Natural killer cell (primary cell): Measurements from ENCODE around the gene RERGL. TPM values are rescaled to one million over a fixed set of nuclear protein-coding genes. Genes with fewer than 3 reads are reported as not detected.

Experiments used
- ATAC-seq, 3 donors: fragments of 150-1000 bp in 2 of 3; fragments of 200-7000 bp in 1 of 3; cut with Tn5 transposase; 1 replicate in 1 of 3; 2 replicates in 2 of 3; pipeline ENCODE4 v1.10.0; 2021; ENCODE audit warnings: mild to moderate bottlenecking in 2 of 3, moderate library complexity in 2 of 3
- DNase-seq, 2 donors: peaks; one replicate each; pipeline versions ENCODE4 v3.0.0 to v3.0.0-alpha.2; 2013 to 2021; ENCODE audit warnings: mixed read lengths in 1 of 2
- H3K27ac ChIP-seq: one replicate; pipeline ENCODE4 v1.5.1; 2013; ENCODE audit warnings: mild to moderate bottlenecking, low read length
- H3K27me3 ChIP-seq: one replicate; pipeline ENCODE4 v1.6.1; 2013; ENCODE audit warnings: low read length; ENCODE audit not compliant: control insufficient read depth, insufficient read depth
- H3K36me3 ChIP-seq: one replicate; pipeline ENCODE4 v1.6.1; 2013; ENCODE audit warnings: low read length; ENCODE audit not compliant: control insufficient read depth, insufficient read depth
- H3K4me1 ChIP-seq: one replicate; pipeline ENCODE4 v1.6.1; 2013; ENCODE audit warnings: low read length; ENCODE audit not compliant: control insufficient read depth, insufficient read depth
- H3K4me3 ChIP-seq: one replicate; pipeline ENCODE4 v1.5.1; 2013; ENCODE audit warnings: low read length
- H3K9me3 ChIP-seq: one replicate; pipeline ENCODE4 v1.6.1; 2013; ENCODE audit warnings: low read length; ENCODE audit not compliant: control insufficient read depth, insufficient read depth
- H3K27ac Mint-ChIP-seq, 2 donors: one replicate each; pipeline ENCODE4 v1.8.0; 2022; ENCODE audit warnings: mild to moderate bottlenecking in 2 of 2, mixed read lengths in 2 of 2, moderate library complexity in 1 of 2
- H3K27me3 Mint-ChIP-seq, 2 donors: one replicate each; pipeline ENCODE4 v1.8.0; 2022; ENCODE audit warnings: low read depth in 2 of 2, mixed read lengths in 2 of 2
- H3K36me3 Mint-ChIP-seq: one replicate; pipeline ENCODE4 v1.8.0; 2022; ENCODE audit warnings: mixed read lengths
- H3K4me1 Mint-ChIP-seq, 2 donors: one replicate each; pipeline ENCODE4 v1.8.0; 2022; ENCODE audit warnings: mixed read lengths in 2 of 2
- H3K4me3 Mint-ChIP-seq: one replicate; pipeline ENCODE4 v1.8.0; 2022; ENCODE audit warnings: mild to moderate bottlenecking, moderate library complexity, mixed read lengths
- H3K9me3 Mint-ChIP-seq, 2 donors: one replicate each; pipeline ENCODE4 v1.8.0; 2022; ENCODE audit warnings: mixed read lengths in 2 of 2
- WGBS: methylation state at CpG from one replicate; pipeline ENCODE4 v1.1.7; 2013; ENCODE audit warnings: missing lambda C conversion rate; ENCODE audit not compliant: insufficient coverage; 5-methylcytosine and 5-hydroxymethylcytosine counted together
- intact Hi-C: fragments of 100-400 bp; cut with micrococcal nuclease; formaldehyde crosslinking; loops from one replicate; pipeline ENCODE4 v1.14.2; 2022
- total RNA-seq, 4 donors: library from RNA; stranded (reverse); fragments of 120-200 nt in 1 of 4; gene quantifications; one replicate each; pipeline versions ENCODE4 v1.2.3 to v1.2.4, GENCODE V29; 2013 to 2022
- TF ChIP-seq, protein P1 (sequence below): fragments of 200-600 bp; IDR thresholded peaks from one replicate; pipeline ENCODE4 v1.8.0; 2022; ENCODE audit warnings: antibody characterized with exemption

The RERGL gene
- total RNA-seq, 3 donors from 2014 or later (not counting 1 experiment from before 2014, with no cell fraction given), result not detected

- no peaks in the 10 kb centered on the region for H3K36me3 ChIP-seq
- WGBS, result 89% methylated on average over 4 of the region's 5 CpGs
- intact Hi-C loops, result no loop called here
These were observed 40.9 kb upstream of the RERGL start for GRCh38 chr12:18130851-18131250.

GRCh38 chr12:18123707-18124106, 33.7 kb upstream of the RERGL start:
- H3K27me3 Mint-ChIP-seq, result no peaks in the 10 kb centered on the region
- intact Hi-C loops, result no loop called here
- H3K9me3 Mint-ChIP-seq, result peaks cover 10 to 13% of the 10 kb centered on the region in 2 donors

More at GRCh38 chr12:18130851-18131250, 40.9 kb upstream of the RERGL start:
- no peak overlapping the region for H3K4me3 Mint-ChIP-seq
- H3K9me3 ChIP-seq, result peaks cover 4% of the 10 kb centered on the region
- H3K27ac Mint-ChIP-seq, result no peak overlapping the region
- H3K36me3 Mint-ChIP-seq, result peaks cover 4% of the 10 kb centered on the region
- no peak for ATAC-seq
- peaks cover 13 to 15% of the 10 kb centered on the region in 2 donors for H3K9me3 Mint-ChIP-seq
- DNase-seq, result no peak
- H3K4me1 ChIP-seq, result no peaks in the 10 kb centered on the region
- no peak overlapping the region for H3K27ac ChIP-seq
- TF ChIP-seq, protein P1, sequence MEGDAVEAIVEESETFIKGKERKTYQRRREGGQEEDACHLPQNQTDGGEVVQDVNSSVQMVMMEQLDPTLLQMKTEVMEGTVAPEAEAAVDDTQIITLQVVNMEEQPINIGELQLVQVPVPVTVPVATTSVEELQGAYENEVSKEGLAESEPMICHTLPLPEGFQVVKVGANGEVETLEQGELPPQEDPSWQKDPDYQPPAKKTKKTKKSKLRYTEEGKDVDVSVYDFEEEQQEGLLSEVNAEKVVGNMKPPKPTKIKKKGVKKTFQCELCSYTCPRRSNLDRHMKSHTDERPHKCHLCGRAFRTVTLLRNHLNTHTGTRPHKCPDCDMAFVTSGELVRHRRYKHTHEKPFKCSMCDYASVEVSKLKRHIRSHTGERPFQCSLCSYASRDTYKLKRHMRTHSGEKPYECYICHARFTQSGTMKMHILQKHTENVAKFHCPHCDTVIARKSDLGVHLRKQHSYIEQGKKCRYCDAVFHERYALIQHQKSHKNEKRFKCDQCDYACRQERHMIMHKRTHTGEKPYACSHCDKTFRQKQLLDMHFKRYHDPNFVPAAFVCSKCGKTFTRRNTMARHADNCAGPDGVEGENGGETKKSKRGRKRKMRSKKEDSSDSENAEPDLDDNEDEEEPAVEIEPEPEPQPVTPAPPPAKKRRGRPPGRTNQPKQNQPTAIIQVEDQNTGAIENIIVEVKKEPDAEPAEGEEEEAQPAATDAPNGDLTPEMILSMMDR, result no peak
- H3K27me3 Mint-ChIP-seq, result no peaks in the 10 kb centered on the region
- H3K4me3 ChIP-seq, result no peak overlapping the region
- H3K4me1 Mint-ChIP-seq, result no peaks in the 10 kb centered on the region
- no peaks in the 10 kb centered on the region for H3K27me3 ChIP-seq

DNA sequence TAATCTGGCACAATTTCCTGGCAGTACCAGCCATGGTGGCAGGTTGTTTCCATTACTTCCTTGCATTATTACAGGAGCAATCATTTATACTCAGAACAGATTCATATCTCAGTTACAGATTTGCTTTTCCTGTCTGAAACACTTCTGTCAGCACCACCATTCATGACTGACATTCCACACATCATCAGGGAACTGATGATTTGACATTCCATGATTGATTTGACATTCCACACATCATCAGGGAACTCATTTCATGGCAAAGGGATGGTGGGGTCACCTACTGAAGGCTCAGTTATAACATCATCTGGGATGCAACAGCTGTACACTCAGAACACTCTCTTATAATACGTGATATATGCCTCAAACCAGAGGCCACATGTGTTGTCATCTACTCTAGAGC, 30.9 kb upstream of the RERGL start:
- Histone ChIP-seq H3K36me3 (no peaks in the 10 kb centered on the region), H3K27ac (no peak overlapping the region), H3K9me3 (no peaks in the 10 kb centered on the region), H3K4me3 (no peak overlapping the region), H3K27me3 (no peaks in the 10 kb centered on the region), H3K4me1 (no peaks in the 10 kb centered on the region)
- Mint-ChIP-seq H3K9me3 (peaks cover 3 to 7% of the 10 kb centered on the region in 2 donors), H3K27ac (no peak overlapping the region), H3K4me3 (no peak overlapping the region), H3K27me3 (no peaks in the 10 kb centered on the region), H3K4me1 (no peaks in the 10 kb centered on the region), H3K36me3 (no peaks in the 10 kb centered on the region)
- no peak for ATAC-seq
- TF ChIP-seq, protein P1, result no peak
- WGBS, result 100% methylated on average over 1 of the region's 1 CpG
- DNase-seq, result no peak
- intact Hi-C loops, result no loop called here

More at GRCh38 chr12:18123707-18124106, 33.7 kb upstream of the RERGL start:
- Mint-ChIP-seq H3K4me1 (no peaks in the 10 kb centered on the region), H3K4me3 (no peak overlapping the region), H3K36me3 (no peaks in the 10 kb centered on the region), H3K27ac (no peak overlapping the region)
- H3K9me3 ChIP-seq, result peaks cover 4% of the 10 kb centered on the region
- H3K4me3 ChIP-seq, result no peak overlapping the region
- H3K27ac ChIP-seq, result no peak overlapping the region
- WGBS, result 82% methylated on average over 5 of the region's 5 CpGs
- no peaks in the 10 kb centered on the region for H3K36me3 ChIP-seq
- no peaks in the 10 kb centered on the region for H3K27me3 ChIP-seq
- H3K4me1 ChIP-seq, result no peaks in the 10 kb centered on the region
- TF ChIP-seq, protein P1, result no peak
- DNase-seq (no peak), ATAC-seq (no peak)

DNA sequence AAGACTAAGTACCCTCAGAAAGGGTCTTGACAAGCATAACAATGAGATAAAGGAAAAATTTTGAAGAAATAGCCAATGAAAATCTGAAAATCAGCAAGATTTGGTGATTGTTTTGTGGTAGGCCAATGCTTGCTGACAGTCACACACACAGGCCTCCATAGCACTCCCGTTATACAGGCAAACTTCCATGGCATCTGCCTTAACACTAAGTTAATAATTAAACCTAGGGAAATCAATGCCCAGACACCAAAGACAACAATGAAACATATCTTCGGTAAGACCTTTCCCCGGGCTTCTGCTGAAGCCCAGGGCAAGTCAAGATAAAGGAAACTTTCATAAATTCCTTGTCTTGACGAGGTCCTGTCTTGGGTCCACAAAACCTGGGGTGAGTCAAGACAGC, 18.6 kb upstream of the RERGL start:
- no peaks in the 10 kb centered on the region for H3K36me3 Mint-ChIP-seq
- no peak for ATAC-seq
- no peaks in the 10 kb centered on the region for H3K4me1 ChIP-seq
- no peak for DNase-seq
- no peaks in the 10 kb centered on the region for H3K36me3 ChIP-seq
- H3K4me3 ChIP-seq, result no peak overlapping the region
- no peaks in the 10 kb centered on the region for H3K4me1 Mint-ChIP-seq
- H3K27me3 Mint-ChIP-seq, result no peaks in the 10 kb centered on the region
- TF ChIP-seq, protein P1, result no peak
- H3K4me3 Mint-ChIP-seq, result no peak overlapping the region
- intact Hi-C loops, result no loop called here
- no peak overlapping the region for H3K27ac ChIP-seq
- 87% methylated on average over 4 of the region's 4 CpGs for WGBS
- H3K27ac Mint-ChIP-seq, result no peak overlapping the region
- H3K27me3 ChIP-seq, result no peaks in the 10 kb centered on the region
- H3K9me3 Mint-ChIP-seq, result peaks cover 10 to 14% of the 10 kb centered on the region in 2 donors
- H3K9me3 ChIP-seq, result no peaks in the 10 kb centered on the region
